Measurements from ENCODE around the gene MRPS34.

MRPS34 gene

GRCh38 chr16:1762879-1763520, 9.9 kb downstream of the MRPS34 start:
- H3K4me1 ChIP-seq (ENCODE audit: control insufficient read depth, insufficient read depth, low read length, poor library complexity, severe bottlenecking): no peaks in the 10 kb centered on the region
- H3K27me3 ChIP-seq (replicated peaks; ENCODE audit: control insufficient read depth, insufficient read depth, low read length, poor library complexity, severe bottlenecking): no peaks in the 10 kb centered on the region
- no peak overlapping the region for H3K27ac ChIP-seq (ENCODE audit: insufficient read depth, low read length, poor library complexity, severe bottlenecking)
- peaks cover 64% of the 10 kb centered on the region for H3K36me3 ChIP-seq (ENCODE audit: control insufficient read depth, insufficient read depth, low read length)
- no peak overlapping the region for H3K4me3 ChIP-seq (ENCODE audit: insufficient read depth, low read depth, low read length, poor library complexity, severe bottlenecking)
- no peak for DNase-seq
- no peaks in the 10 kb centered on the region for H3K9me3 ChIP-seq (ENCODE audit: control insufficient read depth, low read length)

GRCh38 chr16:1762196-1762878, 10.6 kb downstream of the MRPS34 start:
- H3K27me3 ChIP-seq (replicated peaks; ENCODE audit: control insufficient read depth, insufficient read depth, low read length, poor library complexity, severe bottlenecking): no peaks in the 10 kb centered on the region
- no peak for DNase-seq
- H3K4me3 ChIP-seq (ENCODE audit: insufficient read depth, low read depth, low read length, poor library complexity, severe bottlenecking): no peak overlapping the region
- no peaks in the 10 kb centered on the region for H3K9me3 ChIP-seq (ENCODE audit: control insufficient read depth, low read length)
- H3K27ac ChIP-seq (ENCODE audit: insufficient read depth, low read length, poor library complexity, severe bottlenecking): no peak overlapping the region
- peaks cover 58% of the 10 kb centered on the region for H3K36me3 ChIP-seq (ENCODE audit: control insufficient read depth, insufficient read depth, low read length)
- H3K4me1 ChIP-seq (ENCODE audit: control insufficient read depth, insufficient read depth, low read length, poor library complexity, severe bottlenecking): no peaks in the 10 kb centered on the region

- no peak overlapping the region for H3K27ac ChIP-seq (ENCODE audit: insufficient read depth, low read length, poor library complexity, severe bottlenecking)
- peaks cover 52% of the 10 kb centered on the region for H3K36me3 ChIP-seq (ENCODE audit: control insufficient read depth, insufficient read depth, low read length)
- no peak for DNase-seq
- no peak overlapping the region for H3K4me3 ChIP-seq (ENCODE audit: insufficient read depth, low read depth, low read length, poor library complexity, severe bottlenecking)
- H3K4me1 ChIP-seq (ENCODE audit: control insufficient read depth, insufficient read depth, low read length, poor library complexity, severe bottlenecking): peaks cover 6% of the 10 kb centered on the region
- H3K9me3 ChIP-seq (ENCODE audit: control insufficient read depth, low read length): no peaks in the 10 kb centered on the region
- H3K27me3 ChIP-seq (replicated peaks; ENCODE audit: control insufficient read depth, insufficient read depth, low read length, poor library complexity, severe bottlenecking): no peaks in the 10 kb centered on the region
These were observed 11.2 kb downstream of the MRPS34 start for GRCh38 chr16:1761751-1762150.

GRCh38 chr16:1760911-1761310, 12.0 kb downstream of the MRPS34 start:
- Histone ChIP-seq H3K4me1 (ENCODE audit: control insufficient read depth, insufficient read depth, low read length, poor library complexity, severe bottlenecking) (peaks cover 8% of the 10 kb centered on the region), H3K4me3 (ENCODE audit: insufficient read depth, low read depth, low read length, poor library complexity, severe bottlenecking) (no peak overlapping the region), H3K9me3 (ENCODE audit: control insufficient read depth, low read length) (no peaks in the 10 kb centered on the region), H3K36me3 (ENCODE audit: control insufficient read depth, insufficient read depth, low read length) (peaks cover 45% of the 10 kb centered on the region), H3K27me3 (replicated peaks; ENCODE audit: control insufficient read depth, insufficient read depth, low read length, poor library complexity, severe bottlenecking) (no peaks in the 10 kb centered on the region), H3K27ac (ENCODE audit: insufficient read depth, low read length, poor library complexity, severe bottlenecking) (no peak overlapping the region)
- DNase-seq: no peak

- H3K4me1 ChIP-seq (ENCODE audit: control insufficient read depth, insufficient read depth, low read length, poor library complexity, severe bottlenecking): peaks cover 8% of the 10 kb centered on the region
These were observed 13.4 kb downstream of the MRPS34 start for GRCh38 chr16:1759511-1759910.

GRCh38 chr16:1758923-1759322, 14.0 kb downstream of the MRPS34 start:
- Histone ChIP-seq H3K27me3 (replicated peaks; ENCODE audit: control insufficient read depth, insufficient read depth, low read length, poor library complexity, severe bottlenecking) (no peaks in the 10 kb centered on the region), H3K36me3 (ENCODE audit: control insufficient read depth, insufficient read depth, low read length) (peaks cover 38% of the 10 kb centered on the region), H3K4me1 (ENCODE audit: control insufficient read depth, insufficient read depth, low read length, poor library complexity, severe bottlenecking) (peaks cover 8% of the 10 kb centered on the region), H3K4me3 (ENCODE audit: insufficient read depth, low read depth, low read length, poor library complexity, severe bottlenecking) (no peak overlapping the region), H3K27ac (ENCODE audit: insufficient read depth, low read length, poor library complexity, severe bottlenecking) (no peak overlapping the region), H3K9me3 (ENCODE audit: control insufficient read depth, low read length) (no peaks in the 10 kb centered on the region)
- DNase-seq: no peak

More at GRCh38 chr16:1759511-1759910, 13.4 kb downstream of the MRPS34 start:
- Histone ChIP-seq H3K27me3 (replicated peaks; ENCODE audit: control insufficient read depth, insufficient read depth, low read length, poor library complexity, severe bottlenecking) (no peaks in the 10 kb centered on the region), H3K36me3 (ENCODE audit: control insufficient read depth, insufficient read depth, low read length) (peaks cover 38% of the 10 kb centered on the region), H3K9me3 (ENCODE audit: control insufficient read depth, low read length) (no peaks in the 10 kb centered on the region), H3K4me3 (ENCODE audit: insufficient read depth, low read depth, low read length, poor library complexity, severe bottlenecking) (no peak overlapping the region), H3K27ac (ENCODE audit: insufficient read depth, low read length, poor library complexity, severe bottlenecking) (no peak overlapping the region)
- DNase-seq: no peak

GRCh38 chr16:1757714-1758461, 15.0 kb downstream of the MRPS34 start:
- Histone ChIP-seq H3K27me3 (replicated peaks; ENCODE audit: control insufficient read depth, insufficient read depth, low read length, poor library complexity, severe bottlenecking) (no peaks in the 10 kb centered on the region), H3K27ac (ENCODE audit: insufficient read depth, low read length, poor library complexity, severe bottlenecking) (no peak overlapping the region), H3K4me1 (ENCODE audit: control insufficient read depth, insufficient read depth, low read length, poor library complexity, severe bottlenecking) (peaks cover 8% of the 10 kb centered on the region), H3K36me3 (ENCODE audit: control insufficient read depth, insufficient read depth, low read length) (peaks cover 32% of the 10 kb centered on the region), H3K4me3 (ENCODE audit: insufficient read depth, low read depth, low read length, poor library complexity, severe bottlenecking) (no peak overlapping the region), H3K9me3 (ENCODE audit: control insufficient read depth, low read length) (no peaks in the 10 kb centered on the region)
- no peak for DNase-seq

GRCh38 chr16:1754204-1754603, 18.7 kb downstream of the MRPS34 start:
- Histone ChIP-seq H3K36me3 (ENCODE audit: control insufficient read depth, insufficient read depth, low read length) (peaks cover 36% of the 10 kb centered on the region), H3K27ac (ENCODE audit: insufficient read depth, low read length, poor library complexity, severe bottlenecking) (no peak overlapping the region)

GRCh38 chr16:1752853-1753252, 20.1 kb downstream of the MRPS34 start:
- peaks cover 8% of the 10 kb centered on the region for H3K4me1 ChIP-seq (ENCODE audit: control insufficient read depth, insufficient read depth, low read length, poor library complexity, severe bottlenecking)
- H3K27me3 ChIP-seq (replicated peaks; ENCODE audit: control insufficient read depth, insufficient read depth, low read length, poor library complexity, severe bottlenecking): no peaks in the 10 kb centered on the region
- H3K9me3 ChIP-seq (ENCODE audit: control insufficient read depth, low read length): no peaks in the 10 kb centered on the region
- H3K4me3 ChIP-seq (ENCODE audit: insufficient read depth, low read depth, low read length, poor library complexity, severe bottlenecking): no peak overlapping the region
- peaks cover 44% of the 10 kb centered on the region for H3K36me3 ChIP-seq (ENCODE audit: control insufficient read depth, insufficient read depth, low read length)
- no peak overlapping the region for H3K27ac ChIP-seq (ENCODE audit: insufficient read depth, low read length, poor library complexity, severe bottlenecking)
- no peak for DNase-seq

More at GRCh38 chr16:1754204-1754603, 18.7 kb downstream of the MRPS34 start:
- no peak for DNase-seq
- no peak overlapping the region for H3K4me3 ChIP-seq (ENCODE audit: insufficient read depth, low read depth, low read length, poor library complexity, severe bottlenecking)
- no peaks in the 10 kb centered on the region for H3K9me3 ChIP-seq (ENCODE audit: control insufficient read depth, low read length)
- peaks cover 8% of the 10 kb centered on the region for H3K4me1 ChIP-seq (ENCODE audit: control insufficient read depth, insufficient read depth, low read length, poor library complexity, severe bottlenecking)
- H3K27me3 ChIP-seq (replicated peaks; ENCODE audit: control insufficient read depth, insufficient read depth, low read length, poor library complexity, severe bottlenecking): no peaks in the 10 kb centered on the region

GRCh38 chr16:1751946-1752345, 21.0 kb downstream of the MRPS34 start:
- peaks cover 52% of the 10 kb centered on the region for H3K36me3 ChIP-seq (ENCODE audit: control insufficient read depth, insufficient read depth, low read length)
- no peak for DNase-seq
- H3K9me3 ChIP-seq (ENCODE audit: control insufficient read depth, low read length): no peaks in the 10 kb centered on the region
- H3K4me3 ChIP-seq (ENCODE audit: insufficient read depth, low read depth, low read length, poor library complexity, severe bottlenecking): no peak overlapping the region
- no peak overlapping the region for H3K27ac ChIP-seq (ENCODE audit: insufficient read depth, low read length, poor library complexity, severe bottlenecking)
- H3K4me1 ChIP-seq (ENCODE audit: control insufficient read depth, insufficient read depth, low read length, poor library complexity, severe bottlenecking): peaks cover 4% of the 10 kb centered on the region
- no peaks in the 10 kb centered on the region for H3K27me3 ChIP-seq (replicated peaks; ENCODE audit: control insufficient read depth, insufficient read depth, low read length, poor library complexity, severe bottlenecking)
